ENCODE data around the gene ALKBH7. TPM values are rescaled to one million over a fixed set of nuclear protein-coding genes. Genes with fewer than 3 reads are reported as not detected.
A peak's percentile ranks its signal among the peaks of the same experiment; 100 is the strongest.

The ALKBH7 gene
- total and polyA plus RNA-seq, 12 donors: 108 to 221 (median 168) TPM

DNA sequence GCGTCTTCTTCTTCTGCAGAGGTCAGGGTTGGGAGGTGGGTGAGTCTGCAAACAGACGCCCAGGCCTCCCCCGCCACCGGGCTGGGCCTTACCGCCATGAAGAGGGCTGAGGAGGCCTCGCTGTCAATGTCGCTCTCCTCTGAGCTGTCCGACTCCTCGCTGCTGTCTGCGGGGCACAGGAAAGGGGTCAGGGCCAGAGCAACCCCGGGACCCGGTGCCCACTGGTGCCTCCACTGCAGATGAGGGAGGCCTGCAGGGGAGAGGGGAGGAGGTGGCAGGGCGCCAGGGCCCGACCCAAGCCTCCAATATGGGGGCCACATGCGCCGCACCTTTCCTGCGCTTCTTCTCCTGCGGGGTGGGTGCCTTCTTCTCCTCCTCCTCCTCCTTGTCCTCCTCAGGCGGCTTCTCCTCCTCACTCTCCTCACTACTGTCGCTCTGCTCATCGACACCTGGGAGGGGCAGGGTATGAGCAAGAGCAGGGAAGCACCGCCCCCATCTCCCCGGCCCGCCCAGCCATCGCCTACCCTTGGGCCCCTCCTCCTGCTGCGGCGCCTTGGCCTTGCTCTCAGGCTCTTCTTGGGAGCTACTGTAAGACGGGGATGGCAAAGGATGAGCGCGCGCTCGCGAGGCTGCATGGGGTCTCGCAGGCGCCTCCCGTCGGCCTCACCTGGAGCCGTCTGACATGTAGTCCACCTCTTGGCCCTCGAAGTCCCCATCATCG is 8.6 kb downstream of the ALKBH7 start:
- H3K9me3 ChIP-seq: peaks cover 0 to 10% (median 0%) of the 10 kb centered on the region in 11 donors
- intact Hi-C loops (cut with DNase I): no loop called here
- 96 to 97% methylated on average over 40 of the region's 40 CpGs for WGBS, 2 donors
- H3K4me3 ChIP-seq: no peak overlapping the region
- no peak overlapping the region for H3K27ac ChIP-seq
- H3K36me3 ChIP-seq: peaks cover 5 to 83% (median 66%) of the 10 kb centered on the region in 9 donors
- ATAC-seq (peak in 2 of 8 donors; percentile 3 to 8), DNase-seq (no peak)
- no peaks in the 10 kb centered on the region for H3K27me3 ChIP-seq
- H3K4me1 ChIP-seq: peaks cover 0 to 6% (median 0%) of the 10 kb centered on the region in 9 donors
- no peak for TF ChIP-seq CTCF (IDR thresholded peaks at IDR 0.05)

- H3K27ac ChIP-seq: no peak overlapping the region
- TF ChIP-seq CTCF (IDR thresholded peaks at IDR 0.05): no peak
These were observed 10.6 kb downstream of the ALKBH7 start for GRCh38 chr19:6383188-6383587.

DNA sequence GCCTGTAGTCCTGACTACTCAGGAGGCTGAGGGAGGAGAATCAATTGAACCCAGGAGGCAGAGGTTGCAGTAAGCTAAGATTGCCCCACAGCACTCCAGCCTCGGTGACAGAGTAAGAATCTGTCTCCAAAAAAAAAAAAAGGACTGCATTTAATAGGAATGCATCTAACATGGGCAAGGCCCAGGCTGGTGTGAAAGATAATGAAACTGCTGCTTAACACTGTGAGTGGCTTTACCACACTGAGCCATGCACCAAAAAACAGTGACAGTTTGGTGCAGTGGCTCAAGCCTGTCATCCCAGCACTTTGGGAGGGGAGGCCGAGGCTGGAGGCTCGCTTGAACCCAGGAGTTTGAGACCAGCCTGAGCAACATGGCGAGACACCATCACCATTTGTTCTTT is 11.8 kb downstream of the ALKBH7 start:
- DNase-seq (no peak), ATAC-seq (no peak)
- intact Hi-C loops (cut with DNase I): no loop called here
- Histone ChIP-seq H3K27ac (no peak overlapping the region), H3K4me1 (no peaks in the 10 kb centered on the region), H3K4me3 (no peak overlapping the region), H3K27me3 (no peaks in the 10 kb centered on the region), H3K36me3 (peaks cover 5 to 100% (median 89%) of the 10 kb centered on the region in 9 donors), H3K9me3 (peaks cover 0 to 10% (median 0%) of the 10 kb centered on the region in 11 donors)
- TF ChIP-seq CTCF (IDR thresholded peaks at IDR 0.05): no peak
- WGBS, 2 donors: 91 to 92% methylated on average over 4 of the region's 4 CpGs

More at GRCh38 chr19:6383188-6383587, 10.6 kb downstream of the ALKBH7 start:
- no peaks in the 10 kb centered on the region for H3K4me1 ChIP-seq
- intact Hi-C loops (cut with DNase I): no loop called here
- H3K9me3 ChIP-seq: peaks cover 0 to 10% (median 0%) of the 10 kb centered on the region in 11 donors
- no peaks in the 10 kb centered on the region for H3K27me3 ChIP-seq
- peaks cover 5 to 100% (median 84%) of the 10 kb centered on the region in 9 donors for H3K36me3 ChIP-seq
- no peak overlapping the region for H3K4me3 ChIP-seq
- DNase-seq: no peak
- no peak for ATAC-seq
- WGBS, 2 donors: 94 to 96% methylated on average over 19 of the region's 19 CpGs

DNA sequence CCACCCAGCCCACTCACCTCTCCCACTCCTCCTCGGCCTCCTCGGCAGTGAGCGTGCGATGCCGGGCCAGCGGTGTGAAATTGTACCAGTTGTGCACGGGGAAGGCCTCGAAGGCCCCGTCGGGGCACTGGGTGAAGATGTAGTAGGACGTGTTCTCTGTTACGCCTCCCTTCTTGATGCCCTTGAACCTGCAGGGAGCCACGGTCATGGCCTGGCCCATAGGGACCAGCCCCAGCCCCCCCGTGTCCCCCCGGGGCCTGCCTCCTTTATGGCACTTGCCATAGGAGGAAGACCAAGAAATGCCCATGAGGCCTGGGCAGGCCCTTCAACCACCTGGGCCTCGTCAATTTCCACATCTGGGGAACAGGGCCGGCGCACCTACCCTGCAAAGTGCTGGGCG is 14.8 kb downstream of the ALKBH7 start:
- H3K4me3 ChIP-seq: no peak overlapping the region
- no peaks in the 10 kb centered on the region for H3K9me3 ChIP-seq
- ATAC-seq: peak in 1 of 8 donors; percentile 31
- DNase-seq: no peak
- intact Hi-C loops (cut with DNase I): no loop called here
- TF ChIP-seq CTCF (IDR thresholded peaks at IDR 0.05): no peak
- H3K4me1 ChIP-seq: peaks cover 0 to 10% (median 9%) of the 10 kb centered on the region in 9 donors
- 95 to 97% methylated on average over 19 of the region's 19 CpGs for WGBS, 2 donors
- H3K27ac ChIP-seq: no peak overlapping the region
- H3K36me3 ChIP-seq: peaks cover 0 to 96% (median 62%) of the 10 kb centered on the region in 9 donors
- no peaks in the 10 kb centered on the region for H3K27me3 ChIP-seq

Data from heart right ventricle (tissue), 16 donors.